Activated CD8-positive, alpha-beta memory T cell treated with anti-CD3 and anti-CD28 coated beads for 24 hours (primary cell): Measurements from ENCODE around the gene TRPM2.

Source experiments
- DNase-seq: peaks from one replicate; pipeline ENCODE4 v3.0.0-alpha.2; 2020

Gene TRPM2

GRCh38 chr21:44432841-44433790 is 79.7 kb downstream of the TRPM2 start:
- DNase-seq = peak; percentile 49

- DNase-seq = peak; percentile 42
Observed at GRCh38 chr21:44433791-44434567, 80.6 kb downstream of the TRPM2 start.

- no peak for DNase-seq
Observed at GRCh38 chr21:44434568-44434925, 81.1 kb downstream of the TRPM2 start.

- DNase-seq = no peak
Observed at GRCh38 chr21:44434936-44435635, 81.7 kb downstream of the TRPM2 start.

- no peak for DNase-seq
Observed at GRCh38 chr21:44436111-44436611, 82.7 kb downstream of the TRPM2 start.

GRCh38 chr21:44436958-44437357 is 83.5 kb downstream of the TRPM2 start:
- no peak for DNase-seq

GRCh38 chr21:44437371-44437695 is 83.9 kb downstream of the TRPM2 start:
- no peak for DNase-seq

GRCh38 chr21:44437696-44438431 is 84.4 kb downstream of the TRPM2 start:
- no peak for DNase-seq

- no peak for DNase-seq
Observed at GRCh38 chr21:44438531-44439210, 85.2 kb downstream of the TRPM2 start.

- DNase-seq = no peak
Observed at GRCh38 chr21:44439211-44439600, 85.8 kb downstream of the TRPM2 start.

GRCh38 chr21:44440241-44441040 is 87.0 kb downstream of the TRPM2 start:
- no peak for DNase-seq

- no peak for DNase-seq
Observed at GRCh38 chr21:44441041-44441400, 87.6 kb downstream of the TRPM2 start.

- DNase-seq = no peak
Observed at GRCh38 chr21:44441581-44442265, 88.3 kb downstream of the TRPM2 start.

GRCh38 chr21:44442266-44443125 is 89.1 kb downstream of the TRPM2 start:
- no peak for DNase-seq

- no peak for DNase-seq
Observed at GRCh38 chr21:44443291-44443890, 90.0 kb downstream of the TRPM2 start.

- DNase-seq = no peak
Observed at GRCh38 chr21:44443891-44444285, 90.5 kb downstream of the TRPM2 start.

- DNase-seq = no peak
Observed at GRCh38 chr21:44444286-44444931, 91.0 kb downstream of the TRPM2 start.

GRCh38 chr21:44445145-44445812 is 91.9 kb downstream of the TRPM2 start:
- DNase-seq = no peak
